ENCODE results near the gene DRICH1. TPM values are rescaled to one million over a fixed set of nuclear protein-coding genes. Genes with fewer than 3 reads are reported as not detected.
"Not testable (repeated sequence)": the region's sequence is repeated elsewhere in the genome, so short reads cannot be mapped to it uniquely, and the experiment has no call there.

The DRICH1 gene
- total RNA-seq, 4 donors from 2014 or later, result 0.48 to 7.8 (median 0.82) TPM; not detected in 1

- in situ Hi-C loops (cut with MboI; ENCODE audit: low pct_ligation_motif_present in 1 of 4, low pct_unique_long_range_greater_than_20kb in 1 of 4, low sequenced_read_pairs in 3 of 4) (no loop called here), intact Hi-C loops (cut with DNase I; ENCODE audit: low total_unique reads) (no loop called here)
- H3K9me3 ChIP-seq, result no peaks in the 10 kb centered on the region
- H3K27ac ChIP-seq, result no peak overlapping the region
- WGBS, 2 donors (ENCODE audit: low coverage in 1 of 2), result 98% methylated on average over 7 of the region's 7 CpGs; no CpG with 5 or more reads in 1 of the 2 donors
- no peak overlapping the region for H3K4me3 ChIP-seq
- no peak for DNase-seq
- H3K27me3 ChIP-seq, result no peaks in the 10 kb centered on the region
- no peaks in the 10 kb centered on the region for H3K36me3 ChIP-seq
- TF ChIP-seq POLR2A (IDR thresholded peaks at IDR 0.05) (no peak), CTCF (IDR thresholded peaks at IDR 0.05) (no peak), EP300 (IDR thresholded peaks at IDR 0.05; ENCODE audit: low read depth) (no peak), POLR2AphosphoS5 (IDR thresholded peaks at IDR 0.05) (no peak)
- no peaks in the 10 kb centered on the region for H3K4me1 ChIP-seq
Observed at GRCh38 chr22:23652286-23652685, 20.2 kb upstream of the DRICH1 start.

- Histone ChIP-seq H3K27ac (no peak overlapping the region), H3K9me3 (no peaks in the 10 kb centered on the region), H3K4me3 (no peak overlapping the region), H3K36me3 (no peaks in the 10 kb centered on the region), H3K27me3 (no peaks in the 10 kb centered on the region), H3K4me1 (no peaks in the 10 kb centered on the region)
- no peak for DNase-seq
- intact Hi-C loops (cut with DNase I; ENCODE audit: low total_unique reads), result no loop called here
- in situ Hi-C loops (cut with MboI; ENCODE audit: low pct_ligation_motif_present in 1 of 4, low pct_unique_long_range_greater_than_20kb in 1 of 4, low sequenced_read_pairs in 3 of 4), result no loop called here
- WGBS, 2 donors (ENCODE audit: low coverage in 1 of 2), result 92% methylated on average over 6 of the region's 6 CpGs; no CpG with 5 or more reads in 1 of the 2 donors
- TF ChIP-seq POLR2A (IDR thresholded peaks at IDR 0.05), result no peak
- TF ChIP-seq EP300 (IDR thresholded peaks at IDR 0.05; ENCODE audit: low read depth), result no peak
- no peak for TF ChIP-seq CTCF (IDR thresholded peaks at IDR 0.05)
- TF ChIP-seq POLR2AphosphoS5 (IDR thresholded peaks at IDR 0.05), result no peak
Observed at GRCh38 chr22:23651676-23652075, 19.6 kb upstream of the DRICH1 start.

GRCh38 chr22:23649071-23649501, 17.0 kb upstream of the DRICH1 start:
- 86 to 93% methylated on average over 5 to 18 of the region's 18 CpGs for WGBS, 2 donors (ENCODE audit: low coverage in 1 of 2)
- Histone ChIP-seq H3K27ac (no peak overlapping the region), H3K27me3 (no peaks in the 10 kb centered on the region), H3K9me3 (no peaks in the 10 kb centered on the region), H3K4me1 (no peaks in the 10 kb centered on the region), H3K36me3 (no peaks in the 10 kb centered on the region), H3K4me3 (no peak overlapping the region)
- no peak for TF ChIP-seq POLR2A (IDR thresholded peaks at IDR 0.05)
- TF ChIP-seq CTCF (IDR thresholded peaks at IDR 0.05), result no peak
- TF ChIP-seq EP300 (IDR thresholded peaks at IDR 0.05; ENCODE audit: low read depth), result no peak
- no peak for TF ChIP-seq POLR2AphosphoS5 (IDR thresholded peaks at IDR 0.05)
- no peak for DNase-seq
- in situ Hi-C loops (cut with MboI; ENCODE audit: low pct_ligation_motif_present in 1 of 4, low pct_unique_long_range_greater_than_20kb in 1 of 4, low sequenced_read_pairs in 3 of 4), result no loop called here
- intact Hi-C loops (cut with DNase I; ENCODE audit: low total_unique reads), result no loop called here

GRCh38 chr22:23646526-23646925, 14.4 kb upstream of the DRICH1 start:
- intact Hi-C loops (cut with DNase I; ENCODE audit: low total_unique reads); H3K4me3 ChIP-seq; H3K36me3 ChIP-seq; DNase-seq; H3K27ac ChIP-seq; H3K27me3 ChIP-seq; H3K9me3 ChIP-seq; in situ Hi-C loops (cut with MboI; ENCODE audit: low pct_ligation_motif_present in 1 of 4, low pct_unique_long_range_greater_than_20kb in 1 of 4, low sequenced_read_pairs in 3 of 4); H3K4me1 ChIP-seq: not testable (repeated sequence)
- 60 to 94% methylated on average over 1 to 7 of the region's 7 CpGs for WGBS, 2 donors (ENCODE audit: low coverage in 1 of 2)

GRCh38 chr22:23640206-23640605, 8.1 kb upstream of the DRICH1 start:
- H3K9me3 ChIP-seq; H3K27me3 ChIP-seq; intact Hi-C loops (cut with DNase I; ENCODE audit: low total_unique reads); in situ Hi-C loops (cut with MboI; ENCODE audit: low pct_ligation_motif_present in 1 of 4, low pct_unique_long_range_greater_than_20kb in 1 of 4, low sequenced_read_pairs in 3 of 4); H3K27ac ChIP-seq; DNase-seq; H3K4me3 ChIP-seq; H3K4me1 ChIP-seq; H3K36me3 ChIP-seq: not testable (repeated sequence)
- 75% methylated on average over 5 of the region's 6 CpGs; no CpG with 5 or more reads in 1 of the 2 donors for WGBS, 2 donors (ENCODE audit: low coverage in 1 of 2)
